EH (cell line): ENCODE results near the gene COG4.

Experiments used
- DNase-seq: peaks from one replicate; pipeline ENCODE4 v3.0.0-alpha.2; 2015; ENCODE audit warnings: low read depth

The COG4 gene

GRCh38 chr16:70434484-70435260 lies 88.7 kb downstream of the COG4 start:
- DNase-seq: no peak

- peak; percentile 95 for DNase-seq
Measured at GRCh38 chr16:70433458-70434103, 89.8 kb downstream of the COG4 start.

GRCh38 chr16:70432723-70433457 lies 90.5 kb downstream of the COG4 start:
- peak; percentile 60 for DNase-seq

GRCh38 chr16:70432356-70432722 lies 91.0 kb downstream of the COG4 start:
- DNase-seq: no peak

- peak; percentile 22 for DNase-seq
Measured at GRCh38 chr16:70430667-70431536, 92.5 kb downstream of the COG4 start.
